SK-MEL-5 (cell line): ENCODE results near the gene MRPL33. TPM values are rescaled to one million over a fixed set of nuclear protein-coding genes. Genes with fewer than 3 reads are reported as not detected.
"Not testable (repeated sequence)": the region's sequence is repeated elsewhere in the genome, so short reads cannot be mapped to it uniquely, and the experiment has no call there.

ENCODE experiments used
- DNase-seq: peaks from one replicate; pipeline ENCODE4 v3.0.0-alpha.2; 2016; ENCODE audit warnings: low read depth, low spot score
- in situ Hi-C: cut with HindIII; loops from 2 replicates; pipeline ENCODE4 v1.10.0; 2016; ENCODE audit warnings: low sequenced_read_pairs, high pct_unique_total_duplicates, low pct_unique_long_range_greater_than_20kb
- total RNA-seq: library from RNA; depleted of rRNA; stranded (reverse); fragments of >200 nt; shearing (Covaris generic); gene quantifications from 2 replicates; pipeline ENCODE4 v1.2.3, GENCODE V29; 2014

MRPL33 gene
- total RNA-seq, 1 experiment from 2014 or later: 210 TPM

DNA sequence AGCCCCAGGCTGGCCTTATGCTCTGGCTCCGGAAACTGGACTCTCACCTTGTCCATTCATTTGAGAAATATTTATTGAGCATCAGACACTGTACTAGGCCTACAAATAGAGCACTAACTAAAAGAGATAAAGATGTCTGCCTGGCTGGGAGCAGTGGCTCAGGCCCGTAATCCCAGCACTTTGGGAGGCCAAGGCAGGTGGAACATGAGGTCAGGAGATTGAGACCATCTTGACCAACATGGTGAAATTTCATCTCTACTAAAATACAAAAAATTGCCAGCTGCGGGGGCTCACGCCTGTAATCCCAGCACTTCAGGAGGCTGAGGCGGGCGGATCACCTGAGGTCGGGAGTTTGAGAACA, 7.6 kb upstream of the MRPL33 start:
- in situ Hi-C loops: no loop called here
- DNase-seq: no peak

DNA sequence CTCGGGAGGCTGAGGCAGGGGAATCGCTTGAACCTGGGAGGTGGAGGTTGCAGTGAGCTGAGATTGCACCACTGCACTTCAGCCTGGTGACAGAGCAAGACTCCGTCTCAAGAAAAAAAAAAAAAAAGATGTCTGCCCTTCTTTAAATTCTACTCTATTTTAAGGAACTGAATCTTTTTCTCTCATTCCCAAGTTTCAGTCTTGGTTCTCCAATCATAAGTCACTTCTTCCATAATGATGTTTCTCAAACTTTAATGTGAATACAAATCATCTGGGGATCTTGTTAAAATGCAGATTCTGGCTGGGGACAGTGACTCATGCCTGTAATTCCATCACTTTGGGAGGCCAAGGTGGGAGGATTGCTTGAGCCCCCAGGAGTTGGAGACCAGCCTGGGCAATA, 7.0 kb upstream of the MRPL33 start:
- in situ Hi-C loops, DNase-seq: not testable (repeated sequence)

DNA sequence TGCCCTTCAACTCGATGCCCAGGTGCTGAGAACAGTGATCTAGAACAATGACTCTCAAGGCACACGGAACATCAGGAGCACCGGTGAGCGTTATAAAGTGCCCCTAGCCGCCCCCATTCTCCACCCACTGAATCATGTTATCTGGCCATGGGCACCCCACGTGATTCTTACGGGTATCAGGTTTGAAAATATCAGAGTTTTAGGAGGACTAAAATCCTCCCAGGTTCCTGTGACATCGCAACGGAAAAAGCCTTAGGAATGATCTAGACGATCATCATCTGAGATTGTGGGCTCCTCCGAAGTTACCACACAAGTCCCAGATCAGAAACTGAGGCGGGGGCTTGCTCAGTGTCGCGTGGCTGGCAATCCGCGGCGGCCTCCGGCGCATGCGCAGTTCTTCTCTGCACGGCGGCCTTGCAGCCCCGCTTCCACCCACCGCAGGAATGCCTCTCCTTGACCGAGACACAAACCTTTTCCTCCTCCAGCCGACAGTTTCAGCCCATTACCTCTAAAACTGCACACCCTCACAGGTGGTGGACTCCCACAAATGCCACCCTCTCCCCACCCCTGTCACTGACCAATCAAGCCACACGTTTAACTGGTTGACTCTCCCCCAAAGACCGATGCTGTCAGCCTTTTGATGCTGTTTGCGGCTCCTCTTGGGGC, 5.8 kb upstream of the MRPL33 start:
- in situ Hi-C loops: no loop called here
- no peak for DNase-seq

GRCh38 chr2:27766287-27766661, 5.2 kb upstream of the MRPL33 start:
- in situ Hi-C loops: no loop called here
- no peak for DNase-seq

GRCh38 chr2:27771202-27771547, 344 bp upstream of the MRPL33 start:
- in situ Hi-C loops: no loop called here
- DNase-seq: no peak

DNA sequence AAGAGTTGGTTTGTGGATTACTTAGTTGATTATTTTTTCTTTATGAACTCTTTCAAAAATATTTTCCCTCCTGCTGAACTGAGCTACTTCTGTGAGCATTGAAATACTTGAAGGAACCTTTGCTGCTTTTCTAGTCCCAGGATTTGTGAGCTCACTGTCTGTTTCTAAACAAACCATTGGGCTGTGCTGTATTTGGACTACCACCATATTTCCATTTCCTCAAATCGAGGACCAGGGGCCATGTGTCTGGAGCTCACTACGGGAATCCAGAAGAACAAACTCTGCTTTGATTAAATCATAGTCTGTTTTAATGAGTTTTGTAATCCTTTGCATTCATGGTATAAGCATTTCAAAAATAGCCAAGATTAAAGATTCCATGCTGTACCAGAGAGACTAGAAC, 1.3 kb downstream of the MRPL33 start:
- in situ Hi-C loops: no loop called here

GRCh38 chr2:27773959-27774358, 2.4 kb downstream of the MRPL33 start:
- in situ Hi-C loops: no loop called here
- no peak for DNase-seq

More for the DNA sequence above, 1.3 kb downstream of the MRPL33 start:
- DNase-seq: no peak

- DNase-seq: no peak
- in situ Hi-C loops: no loop called here
These were observed 4.6 kb downstream of the MRPL33 start for GRCh38 chr2:27776097-27776496.

DNA sequence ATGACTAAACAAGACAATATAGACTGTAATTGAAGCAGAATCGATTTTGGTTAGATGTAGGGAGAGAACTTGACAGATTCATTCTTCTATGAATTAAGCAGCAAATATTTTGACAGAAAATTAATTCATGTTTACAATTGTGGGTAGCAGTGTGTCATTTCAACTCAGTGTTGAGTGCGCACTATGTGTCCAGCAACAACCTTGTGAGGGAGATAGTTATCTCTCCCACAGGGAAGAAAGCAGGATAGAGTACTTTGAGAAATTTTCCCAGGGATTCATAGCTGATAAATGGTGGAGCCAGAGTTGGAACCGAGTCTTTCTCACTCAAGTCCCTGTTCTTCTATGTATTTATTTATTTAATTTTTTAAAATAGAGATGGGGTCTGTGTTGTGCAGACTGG, 5.2 kb downstream of the MRPL33 start:
- in situ Hi-C loops: no loop called here
- no peak for DNase-seq

DNA sequence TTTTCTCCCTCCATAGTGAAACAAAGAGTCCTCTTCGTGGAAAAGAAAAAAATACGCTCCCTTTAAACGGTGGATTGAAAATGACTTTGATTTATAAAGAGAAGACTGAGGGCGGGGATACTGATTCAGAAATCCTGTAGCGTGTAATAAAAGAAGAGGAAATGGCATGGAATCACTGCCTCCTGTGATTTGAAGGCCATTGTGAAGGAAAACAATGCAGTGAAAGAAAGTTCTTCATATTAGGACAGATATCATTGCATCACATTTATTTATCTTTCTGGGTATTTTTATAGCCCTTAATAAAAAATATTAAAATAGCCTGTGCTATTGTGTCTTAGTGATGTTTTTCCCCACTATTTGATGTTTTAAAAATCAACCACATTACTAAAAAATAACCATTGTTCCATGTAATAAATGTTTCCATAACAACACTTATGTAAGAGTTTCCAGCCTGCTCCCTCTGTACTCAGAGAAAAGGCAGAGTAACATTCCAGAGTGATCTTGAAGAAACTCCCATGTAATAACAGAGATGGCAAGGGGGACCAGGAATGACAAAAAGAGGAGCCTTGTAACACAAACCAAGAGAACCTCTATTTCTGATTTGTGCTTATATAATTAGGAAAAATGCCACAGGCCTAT, 8.0 kb downstream of the MRPL33 start:
- DNase-seq: no peak
- in situ Hi-C loops: no loop called here

DNA sequence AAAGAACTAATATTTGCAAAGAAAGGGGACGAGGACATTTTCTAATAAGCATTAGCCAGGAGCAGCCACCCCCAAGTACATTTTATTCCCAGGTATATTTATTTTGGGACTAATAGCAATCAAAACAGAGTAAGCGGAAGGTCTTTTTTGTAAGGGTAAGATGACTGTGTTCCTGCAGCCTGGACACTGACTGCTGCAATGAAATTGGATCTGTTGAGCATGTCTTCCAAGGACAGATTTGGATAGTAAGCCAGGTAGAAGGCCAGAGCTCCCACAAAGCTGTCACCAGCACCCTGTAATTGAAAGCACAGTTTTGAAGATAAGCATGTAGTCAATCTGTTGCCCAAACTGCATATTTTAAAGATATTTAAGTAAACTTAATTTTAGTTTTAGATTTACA, 10.0 kb downstream of the MRPL33 start:
- in situ Hi-C loops: no loop called here
- no peak for DNase-seq

DNA sequence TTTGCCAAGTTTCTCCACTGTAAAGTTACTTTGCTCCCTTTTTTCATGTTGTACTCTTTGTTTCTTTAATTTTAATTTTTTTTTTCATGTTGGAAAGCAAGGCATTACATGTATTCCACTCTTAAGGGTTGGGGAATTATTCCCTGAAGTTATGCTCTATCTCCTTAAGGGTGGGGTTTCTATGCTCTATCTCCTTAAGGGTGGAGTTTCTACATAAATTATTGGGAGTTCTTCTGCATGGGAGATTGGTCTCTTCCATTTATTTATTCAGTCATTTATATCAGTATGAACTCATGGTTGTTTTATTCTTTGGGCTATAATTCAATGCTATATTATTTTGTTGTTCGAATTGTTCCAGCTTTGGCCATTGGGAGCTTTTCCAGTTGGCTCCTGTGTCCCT, 11.2 kb downstream of the MRPL33 start:
- DNase-seq: no peak
- in situ Hi-C loops: no loop called here

DNA sequence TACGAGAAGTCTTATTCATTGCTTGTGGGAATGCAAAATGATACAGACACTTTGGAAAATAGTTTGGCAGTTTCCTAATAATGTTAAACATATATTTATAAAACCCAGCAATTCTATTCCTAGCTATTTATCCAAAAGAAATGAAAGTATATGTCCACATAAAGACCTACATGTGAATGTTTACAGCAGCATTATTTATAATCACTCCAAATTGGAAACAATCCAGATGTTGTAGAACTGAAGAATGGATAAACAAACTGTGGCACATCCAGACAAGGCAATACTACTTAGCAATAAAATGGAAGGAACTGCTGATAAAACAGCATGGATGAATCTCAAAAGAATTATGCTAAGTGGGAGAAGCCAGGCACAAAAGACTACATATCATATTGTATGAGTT, 19.3 kb downstream of the MRPL33 start:
- in situ Hi-C loops: no loop called here
- DNase-seq: no peak

GRCh38 chr2:27792759-27793158, 21.2 kb downstream of the MRPL33 start:
- in situ Hi-C loops: no loop called here
- no peak for DNase-seq

DNA sequence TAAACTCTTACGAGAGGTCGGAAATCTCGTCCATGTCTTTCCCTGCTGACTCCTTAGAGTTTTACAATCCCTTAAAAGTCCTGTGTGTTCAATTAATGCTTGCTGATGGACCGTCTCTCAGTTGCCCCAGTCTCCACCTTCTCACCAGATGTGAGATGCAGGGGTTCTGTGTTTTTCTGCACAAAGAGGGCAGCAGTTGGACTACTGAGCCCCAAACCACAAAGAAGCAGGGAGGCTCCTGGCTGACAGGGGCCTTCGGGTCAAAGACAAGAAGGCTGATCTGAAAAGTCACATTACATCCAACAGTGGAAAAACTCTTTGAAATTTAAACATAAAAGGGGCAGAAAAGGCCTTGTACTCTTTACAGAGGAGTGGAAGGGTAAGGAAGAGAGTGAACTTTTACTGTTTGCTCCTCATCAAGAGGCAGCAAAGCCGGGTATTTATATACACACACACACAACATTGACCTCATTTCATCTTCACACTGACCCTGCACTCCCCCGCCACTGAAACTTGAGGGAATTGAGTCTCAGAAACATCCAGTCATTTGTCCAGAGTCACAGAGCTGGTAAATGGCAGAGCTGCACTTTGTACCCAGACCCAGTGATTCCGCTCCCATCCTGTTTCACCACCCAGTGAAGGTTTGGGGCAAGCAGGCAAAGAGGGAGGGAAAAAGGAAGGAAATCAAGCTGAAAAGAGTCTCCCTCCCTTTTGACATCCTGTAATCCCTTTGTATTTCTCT, 23.7 kb downstream of the MRPL33 start:
- no peak for DNase-seq
- in situ Hi-C loops: no loop called here

DNA sequence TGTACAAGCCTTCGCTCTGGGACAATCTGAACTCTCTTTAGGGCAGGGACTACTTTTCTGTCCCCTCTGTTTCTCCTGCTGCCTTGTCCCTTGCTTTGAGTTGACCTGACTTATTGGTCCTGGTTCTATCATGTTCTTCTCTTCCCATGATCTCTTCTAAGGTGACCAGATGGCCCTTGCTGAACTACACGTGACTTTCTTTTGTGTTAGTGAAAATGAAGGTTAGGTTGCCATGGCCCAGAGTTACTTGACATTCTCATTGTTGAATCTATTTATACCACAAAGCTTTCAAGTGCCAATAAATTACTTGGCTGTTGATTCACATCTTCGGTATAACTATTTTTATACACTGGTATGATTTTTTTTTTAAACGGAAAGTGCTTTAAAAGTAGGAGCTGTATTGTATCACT, 24.4 kb downstream of the MRPL33 start:
- DNase-seq: no peak
- in situ Hi-C loops: no loop called here

DNA sequence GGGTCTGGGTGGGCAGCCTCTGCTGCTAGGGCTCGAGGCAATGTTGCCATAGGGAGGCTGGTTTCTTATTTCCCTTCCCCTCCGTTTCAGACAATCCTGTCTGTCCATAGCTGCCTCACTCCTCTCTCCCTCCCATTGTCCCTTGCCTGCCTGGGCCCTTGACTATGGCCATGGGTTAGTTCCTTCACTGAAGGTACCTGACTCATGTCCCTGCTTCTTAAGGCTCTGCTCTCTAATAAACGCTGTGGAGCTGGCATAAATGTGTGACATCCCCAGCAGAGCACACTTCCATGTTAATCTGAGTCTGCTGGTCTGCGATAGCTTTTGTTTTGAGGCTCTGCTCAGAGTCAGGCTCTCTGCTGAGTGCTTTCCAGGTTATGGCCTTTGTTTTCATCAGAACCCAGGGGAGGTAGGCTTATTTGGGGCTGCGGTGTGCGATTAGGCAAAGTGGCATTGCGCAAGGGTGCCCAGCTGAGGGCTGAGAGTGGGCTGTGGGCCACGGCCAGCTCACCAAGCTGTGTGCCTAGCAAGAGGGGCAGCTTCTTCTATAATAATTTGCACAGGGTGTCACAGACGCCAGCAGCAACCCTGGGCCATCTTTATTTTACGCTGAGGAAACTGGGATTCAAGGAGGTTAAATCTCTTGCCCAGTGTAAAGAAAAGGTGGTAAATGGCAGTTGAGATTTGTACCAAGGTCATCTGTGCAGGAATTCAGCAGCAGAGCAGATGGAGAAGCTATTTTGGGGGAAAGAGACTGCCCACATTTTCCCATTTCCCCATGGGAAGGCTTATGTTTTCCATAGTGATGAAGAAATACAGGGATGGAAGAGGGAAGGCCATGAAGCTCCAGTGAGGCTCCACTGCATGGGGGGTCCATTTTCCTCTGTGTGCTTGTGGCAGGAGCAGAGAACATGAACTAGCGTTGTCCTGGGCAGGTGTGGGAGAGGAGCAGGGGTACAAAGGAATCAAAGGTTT, 25.6 kb downstream of the MRPL33 start:
- in situ Hi-C loops: no loop called here
- no peak for DNase-seq

DNA sequence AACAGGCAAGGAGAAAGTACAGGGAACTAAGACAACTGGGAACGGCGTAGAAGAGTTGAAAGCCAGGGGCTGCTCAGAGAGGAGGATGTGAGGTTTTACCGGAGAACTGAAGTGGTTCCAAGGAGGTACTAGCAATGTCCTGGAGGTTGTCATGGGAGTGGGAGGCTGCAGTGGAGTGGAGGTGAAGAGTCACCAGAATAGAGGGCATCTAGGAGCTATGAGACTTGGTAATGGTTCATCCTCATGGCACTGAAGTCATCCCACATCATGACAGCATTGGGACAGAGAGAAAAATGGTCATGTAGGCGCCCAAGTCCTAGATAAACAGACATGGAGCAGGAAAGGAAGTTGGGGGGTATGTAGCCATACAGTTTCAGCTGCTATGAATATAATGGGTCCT, 26.3 kb downstream of the MRPL33 start:
- no peak for DNase-seq
- in situ Hi-C loops: no loop called here
